Endometrial microvascular endothelial cells (primary cell): Measurements from ENCODE around the gene SERPINB10. TPM values are rescaled to one million over a fixed set of nuclear protein-coding genes. Genes with fewer than 3 reads are reported as not detected.

ENCODE experiments used
- in situ Hi-C: cut with HindIII; loops from 2 replicates; pipeline ENCODE4 v1.10.0; 2017; ENCODE audit warnings: low sequenced_read_pairs, low pct_unique_long_range_greater_than_20kb; ENCODE audit errors: inconsistent ontology term
- total RNA-seq: library from RNA; depleted of rRNA; stranded (reverse); fragments of >200 nt; gene quantifications from one replicate; pipeline ENCODE4 v1.2.3, GENCODE V29; 2015; ENCODE audit errors: inconsistent ontology term

SERPINB10 gene, protein sequence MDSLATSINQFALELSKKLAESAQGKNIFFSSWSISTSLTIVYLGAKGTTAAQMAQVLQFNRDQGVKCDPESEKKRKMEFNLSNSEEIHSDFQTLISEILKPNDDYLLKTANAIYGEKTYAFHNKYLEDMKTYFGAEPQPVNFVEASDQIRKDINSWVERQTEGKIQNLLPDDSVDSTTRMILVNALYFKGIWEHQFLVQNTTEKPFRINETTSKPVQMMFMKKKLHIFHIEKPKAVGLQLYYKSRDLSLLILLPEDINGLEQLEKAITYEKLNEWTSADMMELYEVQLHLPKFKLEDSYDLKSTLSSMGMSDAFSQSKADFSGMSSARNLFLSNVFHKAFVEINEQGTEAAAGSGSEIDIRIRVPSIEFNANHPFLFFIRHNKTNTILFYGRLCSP
- total RNA-seq = not detected

GRCh38 chr18:63907664-63908063 lies at the start of gene SERPINB10:
SERPINB10 (plus strand) TSS chr18:63907958; CDS start chr18:63915511, 7,553 bp downstream.
- in situ Hi-C loops = no loop called here

DNA sequence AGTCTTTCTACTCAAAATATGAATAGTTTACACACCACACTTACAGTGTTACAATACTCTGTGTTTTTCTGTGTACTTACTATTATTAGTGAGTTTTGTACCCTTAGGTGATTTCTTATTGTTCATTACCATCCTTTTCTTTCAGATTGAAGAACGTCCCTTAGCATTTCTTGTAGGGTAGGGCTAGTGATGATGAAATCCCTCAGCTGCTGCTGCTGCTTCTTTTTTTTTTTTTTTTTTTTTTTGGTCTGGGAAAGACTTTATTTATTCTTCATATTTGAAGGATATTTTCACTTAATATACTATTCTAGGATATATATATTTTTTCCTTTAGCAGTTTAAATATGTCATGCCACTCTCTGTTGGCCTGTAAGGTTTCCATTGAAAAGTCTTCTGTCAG lies 49.3 kb upstream of the SERPINB10 start:
- in situ Hi-C loops = no loop called here

DNA sequence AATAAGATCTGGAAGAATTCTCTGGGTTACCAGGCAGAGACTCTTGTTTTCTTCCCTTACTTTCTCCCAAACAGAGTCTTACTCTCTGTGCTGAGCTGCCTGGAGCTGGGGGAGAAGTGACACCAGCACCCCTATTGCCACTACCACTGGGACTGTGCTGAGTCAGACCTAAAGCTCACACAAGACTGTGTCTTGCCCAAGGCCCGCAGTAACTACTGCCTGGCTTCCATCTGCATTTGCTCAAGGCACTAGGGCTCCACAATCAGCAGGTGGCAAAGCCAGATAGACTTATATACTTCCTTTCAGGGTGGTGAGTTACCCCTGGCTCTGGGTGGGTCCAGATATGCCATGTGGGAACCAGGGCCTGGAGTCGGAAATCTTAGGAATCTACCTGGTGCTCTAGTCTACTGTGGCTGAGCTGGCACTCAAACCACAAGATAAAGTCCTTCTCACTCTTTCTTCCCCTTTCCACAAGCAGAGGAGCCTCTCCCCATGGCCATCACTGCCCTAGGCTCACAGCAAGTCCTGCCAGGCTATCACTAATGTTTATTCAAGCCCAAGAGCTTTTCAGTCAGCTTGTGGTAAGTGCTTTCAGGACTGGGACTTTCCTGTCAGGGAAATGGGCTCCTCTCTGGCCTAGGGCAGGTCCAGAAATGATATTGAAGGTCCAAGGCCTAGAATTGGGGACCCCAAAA lies 47.8 kb upstream of the SERPINB10 start:
- in situ Hi-C loops = no loop called here

DNA sequence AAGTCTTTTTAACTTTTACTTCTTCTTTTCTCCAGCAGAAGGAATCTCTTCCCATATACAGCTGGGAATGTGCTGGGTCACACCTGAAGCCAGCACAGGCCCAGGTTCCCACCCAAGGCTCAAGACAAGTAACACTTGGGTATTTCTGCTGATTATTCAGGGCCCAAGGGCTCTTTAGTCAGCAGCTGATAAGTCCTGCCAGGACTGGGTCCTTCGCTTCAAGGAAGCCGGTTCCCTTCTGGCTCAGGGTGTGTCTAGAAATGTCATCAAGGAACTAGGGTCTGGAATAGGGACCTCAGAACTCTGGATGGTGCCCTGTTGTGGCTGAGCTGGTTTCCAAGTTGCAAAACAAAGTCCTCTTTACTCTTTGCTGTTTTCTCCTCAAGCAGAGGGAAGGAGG lies 47.2 kb upstream of the SERPINB10 start:
- in situ Hi-C loops = no loop called here

GRCh38 chr18:63867368-63868125 lies 40.2 kb upstream of the SERPINB10 start:
- in situ Hi-C loops = no loop called here

DNA sequence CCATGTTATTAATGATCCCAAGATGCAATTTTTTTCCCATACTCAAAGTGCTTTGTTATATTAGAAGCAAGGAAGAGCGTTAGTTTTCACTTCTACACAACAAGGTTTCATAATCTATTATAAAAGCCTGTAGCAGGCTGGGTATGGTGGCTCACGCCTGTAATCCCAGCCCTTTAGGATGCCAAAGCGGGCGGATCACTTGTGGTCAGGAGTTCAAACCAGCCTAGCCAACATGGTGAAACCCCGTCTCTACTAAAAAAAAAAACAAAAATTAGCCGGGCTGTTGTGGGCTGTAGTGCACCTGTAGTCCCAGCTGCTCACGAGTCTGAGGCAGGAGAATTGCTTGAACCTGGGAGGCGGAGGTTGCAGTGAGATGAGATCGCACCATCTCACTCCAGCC lies 39.2 kb upstream of the SERPINB10 start:
- in situ Hi-C loops = no loop called here

- in situ Hi-C loops = no loop called here
Measured at GRCh38 chr18:63869374-63869773, 38.4 kb upstream of the SERPINB10 start.

DNA sequence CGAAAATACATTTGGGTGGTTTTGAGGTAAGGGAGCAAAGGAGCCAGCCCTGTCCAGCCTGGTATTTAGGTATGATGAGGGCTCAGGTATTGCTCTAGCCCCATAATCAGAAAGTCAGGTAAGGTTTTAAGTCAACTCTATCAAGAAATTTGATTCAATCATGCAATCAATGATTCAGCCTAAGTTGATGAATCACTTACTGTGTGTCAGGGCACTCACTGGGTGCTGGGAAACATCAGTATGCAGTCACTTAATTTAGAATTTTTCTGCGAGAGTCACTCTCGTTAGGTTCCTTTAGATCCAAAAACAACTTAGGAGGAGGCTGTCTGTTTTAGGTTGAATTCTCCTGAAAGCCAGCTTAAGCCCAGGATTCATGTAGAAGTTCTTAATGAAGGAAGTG lies 37.9 kb upstream of the SERPINB10 start:
- in situ Hi-C loops = no loop called here

DNA sequence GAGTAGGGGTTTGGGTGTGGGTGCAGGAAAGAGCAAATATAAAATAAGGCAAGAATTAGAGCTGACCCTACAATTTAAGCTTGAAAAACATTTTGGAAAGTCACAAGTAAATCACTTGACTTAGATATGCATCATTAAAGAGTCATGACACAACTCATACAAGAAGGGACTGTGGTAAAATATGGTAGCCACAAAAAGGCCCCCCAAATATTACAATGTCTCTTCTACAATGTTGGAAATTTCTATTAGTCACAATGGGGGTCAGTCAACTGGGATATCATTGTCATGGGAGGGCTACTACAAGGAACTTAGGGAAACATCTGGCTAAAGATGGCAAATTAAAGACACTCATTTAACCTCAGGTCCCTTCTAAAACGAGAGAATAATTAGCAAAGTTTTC lies 35.9 kb upstream of the SERPINB10 start:
- in situ Hi-C loops = no loop called here

GRCh38 chr18:63872586-63872985 lies 35.2 kb upstream of the SERPINB10 start:
- in situ Hi-C loops = no loop called here

DNA sequence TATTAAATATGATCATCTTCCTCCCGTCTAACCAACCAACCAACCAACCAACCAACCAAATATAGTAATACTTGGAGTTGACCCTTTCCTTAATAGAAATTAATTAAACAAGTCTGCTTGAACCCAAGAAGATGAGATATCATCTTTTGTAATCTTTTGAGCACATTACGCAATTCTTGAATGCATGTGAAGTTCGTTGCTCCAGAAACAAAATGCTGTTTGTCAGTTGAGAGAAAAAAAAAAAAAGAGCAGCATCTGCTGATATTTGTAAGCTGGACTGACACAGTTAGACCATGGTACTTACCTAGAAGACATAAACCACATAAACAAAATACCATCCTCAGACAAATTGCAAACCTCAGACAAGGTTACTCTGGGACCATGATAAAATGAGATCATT lies 29.4 kb upstream of the SERPINB10 start:
- in situ Hi-C loops = no loop called here

GRCh38 chr18:63878925-63879324 lies 28.8 kb upstream of the SERPINB10 start:
- in situ Hi-C loops = no loop called here

DNA sequence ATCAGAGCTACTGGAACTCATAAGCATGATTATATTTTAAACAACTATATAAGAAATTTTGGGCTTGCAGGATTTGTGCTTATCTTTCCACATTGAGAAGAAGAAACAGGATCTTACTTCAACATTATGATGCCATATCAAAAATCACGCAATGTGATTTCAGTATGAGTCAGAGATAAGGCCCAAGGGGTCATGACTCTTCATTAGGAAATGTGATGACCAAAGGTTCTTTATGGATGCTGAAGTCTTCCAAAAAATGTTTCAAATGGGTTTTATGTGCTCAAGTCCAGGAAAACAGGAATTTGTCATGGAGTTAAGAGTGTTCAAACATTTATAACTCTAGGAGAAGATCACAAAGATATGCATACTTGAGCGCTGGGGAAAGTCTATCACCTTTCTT lies 28.0 kb upstream of the SERPINB10 start:
- in situ Hi-C loops = no loop called here

GRCh38 chr18:63881851-63882250 lies 25.9 kb upstream of the SERPINB10 start:
- in situ Hi-C loops = no loop called here

GRCh38 chr18:63882333-63883141 lies 25.2 kb upstream of the SERPINB10 start:
- in situ Hi-C loops = no loop called here

DNA sequence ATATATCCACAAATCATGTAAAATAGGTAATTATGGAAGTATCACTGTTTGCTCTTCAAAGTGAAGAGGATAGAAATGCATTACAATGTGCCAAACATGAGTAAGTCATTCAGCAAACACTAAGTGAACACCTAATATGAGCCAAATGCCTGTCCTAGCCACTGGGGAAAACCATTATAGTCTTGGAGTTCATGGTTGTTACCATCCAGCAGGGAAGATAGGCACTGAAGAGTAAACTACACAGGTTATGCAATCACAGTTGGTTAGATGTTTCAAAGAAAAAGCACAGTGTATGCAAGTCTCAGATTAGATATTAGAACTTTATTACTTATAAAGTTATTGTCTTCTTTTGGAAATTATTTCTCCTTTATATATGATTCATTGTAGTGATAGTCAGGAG lies 24.1 kb upstream of the SERPINB10 start:
- in situ Hi-C loops = no loop called here

DNA sequence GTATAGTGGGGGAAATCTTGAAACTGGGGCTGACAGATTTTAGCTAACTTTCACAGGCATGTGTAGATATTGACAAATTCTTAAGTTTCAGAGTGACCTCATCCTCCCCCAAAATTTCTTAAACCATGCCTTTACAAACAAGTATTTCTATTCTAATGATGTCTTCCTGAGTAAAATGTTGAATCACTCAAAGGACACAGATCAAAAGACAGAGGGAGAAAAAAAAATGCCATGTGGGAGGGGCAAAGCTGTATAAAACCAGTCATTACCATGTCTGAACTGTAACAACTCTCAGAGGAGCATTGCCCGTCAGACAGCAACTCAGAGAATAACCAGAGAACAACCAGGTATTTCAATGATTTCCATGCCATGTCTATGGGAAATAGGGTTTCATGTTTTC lies 20.3 kb upstream of the SERPINB10 start, which contains the start of gene SERPINB2:
Gene SERPINB2, plus strand, starts transcription at position 282 of the 400 bp plus-strand sequence. CDS start 3,740 bp downstream, outside the sequence.
- in situ Hi-C loops = no loop called here

DNA sequence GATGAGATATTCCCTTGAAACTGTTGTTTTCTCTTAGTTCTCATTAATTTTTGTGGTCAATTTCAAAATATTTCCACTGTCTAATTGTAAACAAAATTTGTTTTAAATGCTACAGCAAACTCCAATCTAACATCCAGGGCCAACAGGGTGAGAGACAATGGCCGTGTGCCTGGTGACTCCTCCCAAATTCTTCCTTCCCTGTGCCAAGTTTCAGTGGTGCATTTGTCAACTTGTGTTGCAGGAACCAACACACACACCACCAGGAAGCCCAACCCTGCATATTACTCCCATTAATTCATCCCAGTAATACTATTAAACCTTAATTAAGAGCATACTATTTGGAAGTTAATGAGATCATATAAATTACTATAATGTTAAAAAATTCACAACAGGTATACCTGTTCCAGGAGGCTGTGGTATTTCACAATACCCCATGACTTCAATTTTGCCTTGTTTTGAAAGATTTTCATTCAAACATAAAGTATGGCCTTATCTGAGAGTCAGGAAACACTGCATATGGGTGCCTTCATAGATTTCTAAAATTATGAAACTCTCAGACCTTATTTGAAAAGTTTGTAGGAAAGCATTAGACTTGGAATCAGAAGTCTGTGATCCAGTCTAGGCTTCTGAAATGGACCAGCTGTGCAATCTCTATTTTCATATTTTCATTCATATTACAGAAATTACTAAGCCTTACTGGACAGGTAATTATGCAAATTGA lies 19.1 kb upstream of the SERPINB10 start:
- in situ Hi-C loops = no loop called here
